Measurements from ENCODE around the gene MDM4.

GRCh38 chr1:204493145-204493983 lies 22.8 kb upstream of the MDM4 start:
- no peak for TF ChIP-seq FOXA1 (IDR thresholded peaks at IDR 0.05)
- TF ChIP-seq SUZ12 (IDR thresholded peaks at IDR 0.05) = no peak
- TF ChIP-seq ZNF384 (IDR thresholded peaks at IDR 0.05) = no peak
- TF ChIP-seq CTBP1 (IDR thresholded peaks at IDR 0.05; ENCODE audit: borderline replicate concordance) = no peak
- no peak for TF ChIP-seq FOXM1 (IDR thresholded peaks at IDR 0.05; ENCODE audit: borderline replicate concordance)
- TF ChIP-seq LEF1 (IDR thresholded peaks at IDR 0.05; ENCODE audit: borderline replicate concordance) = no peak
- no peak for TF ChIP-seq ELF4 (IDR thresholded peaks at IDR 0.05)
- no peak for TF ChIP-seq FOXK2 (IDR thresholded peaks at IDR 0.05)
- no peak for TF ChIP-seq L3MBTL2 (conservative IDR thresholded peaks at IDR 0.05)
- TF ChIP-seq PKNOX1 (IDR thresholded peaks at IDR 0.05) = no peak
